ENCODE results near the gene AP3B1.

GRCh38 chr5:78211052-78211451 lies 83.4 kb downstream of the AP3B1 start:
- no peak for TF ChIP-seq POLR2A (IDR thresholded peaks at IDR 0.05)
- TF ChIP-seq CTCF (IDR thresholded peaks at IDR 0.05): no peak
